Measurements from ENCODE around the gene ITGAD. TPM values are rescaled to one million over a fixed set of nuclear protein-coding genes. Genes with fewer than 3 reads are reported as not detected.
A peak's percentile ranks its signal among the peaks of the same experiment; 100 is the strongest.

ITGAD gene
- total RNA-seq, 1 experiment from 2014 or later = not detected

- ChIA-PET CTCF (interaction anchor here (0.6 kb wide), 1 partner anchor 417 kb away, joined by 4 read pairs; no protein-coding TSS in a partner anchor), POLR2A (ENCODE audit: unreplicated experiment) (no interaction called here)
- H3K79me2 ChIP-seq (ENCODE audit: low read length) = peaks cover 13% of the 10 kb centered on the region; the same call in 1 of the 2 replicates
- H3K36me3 ChIP-seq (ENCODE audit: low read depth, low read length) = no peaks in the 10 kb centered on the region
- TF ChIP-seq CTCF (conservative IDR thresholded peaks at IDR 0.05; ENCODE audit: low read depth, low read length) (no peak), EZH2phosphoT487 (IDR thresholded peaks at IDR 0.05; ENCODE audit: borderline replicate concordance, low read length) (no peak), EZH2 (IDR thresholded peaks at IDR 0.05; ENCODE audit: low read length, unreplicated experiment) (no peak)
- no peak overlapping the region for H3K4me3 ChIP-seq (ENCODE audit: low read length)
- peak overlapping the region; percentile 22; the same call in 1 of the 2 replicates for H3K4me2 ChIP-seq (ENCODE audit: low read length)
- DNase-seq (peak; percentile 34), ATAC-seq (peak; percentile 35)
- H3K9ac ChIP-seq (ENCODE audit: low read length) = no peak overlapping the region
- intact Hi-C loops (cut with micrococcal nuclease) = loop anchor here (5.0 to 10.0 kb wide), 2 partner anchors 249 to 414 kb away; partner anchors contain the start of gene PYCARD
- no TSS peak for BruUV-seq (replicated peaks)
- peaks cover 18% of the 10 kb centered on the region for H3K4me1 ChIP-seq (ENCODE audit: insufficient read depth, low read length)
- H4K20me1 ChIP-seq (ENCODE audit: low read length) = no peaks in the 10 kb centered on the region
- H3F3A ChIP-seq (ENCODE audit: low read length, unreplicated experiment) = no peaks in the 10 kb centered on the region
- H3K27me3 ChIP-seq (ENCODE audit: low read length) = no peaks in the 10 kb centered on the region
- no peak overlapping the region; the same call in 1 of the 2 replicates for H2AFZ ChIP-seq (ENCODE audit: low read length)
- peak overlapping the region; percentile 30; the same call in 1 of the 2 replicates for H3K27ac ChIP-seq (ENCODE audit: low read length)
- H3K9me3 ChIP-seq (ENCODE audit: low read length) = no peaks in the 10 kb centered on the region
- H3K9me2 ChIP-seq (replicated peaks; ENCODE audit: low read length) = no peaks in the 10 kb centered on the region
Observed at GRCh38 chr16:31453255-31454204, 60.4 kb downstream of the ITGAD start.

GRCh38 chr16:31455601-31456314 lies 62.6 kb downstream of the ITGAD start:
- TF ChIP-seq EZH2 (IDR thresholded peaks at IDR 0.05; ENCODE audit: low read length, unreplicated experiment) = no peak
- TF ChIP-seq EZH2phosphoT487 (IDR thresholded peaks at IDR 0.05; ENCODE audit: borderline replicate concordance, low read length) = no peak
- peak; percentile 34 for TF ChIP-seq CTCF (conservative IDR thresholded peaks at IDR 0.05; ENCODE audit: low read depth, low read length)
- DNase-seq (no peak), ATAC-seq (no peak)
- Histone ChIP-seq H3K9me3 (ENCODE audit: low read length) (no peaks in the 10 kb centered on the region), H4K20me1 (ENCODE audit: low read length) (no peaks in the 10 kb centered on the region), H3K4me3 (ENCODE audit: low read length) (no peak overlapping the region), H3F3A (ENCODE audit: low read length, unreplicated experiment) (no peaks in the 10 kb centered on the region), H3K79me2 (ENCODE audit: low read length) (peaks cover 17% of the 10 kb centered on the region; the same call in 1 of the 2 replicates), H3K9ac (ENCODE audit: low read length) (no peak overlapping the region), H3K27me3 (ENCODE audit: low read length) (no peaks in the 10 kb centered on the region), H2AFZ (ENCODE audit: low read length) (no peak overlapping the region), H3K36me3 (ENCODE audit: low read depth, low read length) (no peaks in the 10 kb centered on the region), H3K4me1 (ENCODE audit: insufficient read depth, low read length) (peaks cover 31% of the 10 kb centered on the region), H3K4me2 (ENCODE audit: low read length) (no peak overlapping the region), H3K9me2 (replicated peaks; ENCODE audit: low read length) (no peaks in the 10 kb centered on the region), H3K27ac (ENCODE audit: low read length) (no peak overlapping the region)
- intact Hi-C loops (cut with micrococcal nuclease) = loop anchor here (5.0 to 10.0 kb wide), 2 partner anchors 251 to 383 kb away; partner anchors contain the start of genes PYCARD, ZNF646 and ZNF668
- POLR2A ChIA-PET (ENCODE audit: unreplicated experiment) = no interaction called here
- CTCF ChIA-PET = no interaction called here
- BruUV-seq (replicated peaks) = no TSS peak

Measured in PC-3 (cell line).